Ecto neural progenitor cell (in vitro differentiated cells): Measurements from ENCODE around the gene GRIFIN.

Source experiments
- DNase-seq: peaks from one replicate; pipeline ENCODE4 v3.0.0-alpha.2; 2018; ENCODE audit warnings: low spot score

GRIFIN gene

GRCh38 chr7:2432910-2433712 lies 43.1 kb downstream of the GRIFIN start:
- DNase-seq, result no peak

DNA sequence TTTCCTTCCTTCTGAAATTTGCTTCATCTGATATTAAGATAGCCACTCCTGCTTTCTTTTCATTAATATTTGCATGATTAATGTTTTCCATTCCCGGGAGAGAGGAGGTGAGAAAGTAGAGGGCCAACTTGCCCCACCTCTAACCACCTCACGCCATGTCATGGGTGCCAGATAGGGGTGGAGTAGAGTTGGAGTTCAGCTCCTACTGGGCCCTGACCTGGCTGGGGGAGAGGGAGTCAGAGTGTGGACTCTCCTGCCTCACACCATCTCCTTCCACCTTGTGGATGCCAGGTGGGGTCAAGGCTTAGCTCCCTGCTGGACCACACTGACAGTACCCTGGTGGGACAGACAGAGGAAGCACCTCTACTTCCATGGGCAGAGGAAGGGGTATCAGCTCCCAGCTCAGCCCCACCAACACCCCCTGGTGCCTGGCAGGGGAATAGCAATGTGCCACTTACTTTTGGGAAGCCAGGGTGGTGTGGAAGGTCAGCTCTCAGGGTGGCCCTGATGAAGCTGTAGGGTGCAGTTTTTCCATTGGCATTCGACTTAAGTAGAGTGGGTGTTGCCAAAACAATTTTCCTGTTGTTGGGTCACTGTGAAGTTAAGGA lies 44.8 kb downstream of the GRIFIN start:
- DNase-seq, result no peak

DNA sequence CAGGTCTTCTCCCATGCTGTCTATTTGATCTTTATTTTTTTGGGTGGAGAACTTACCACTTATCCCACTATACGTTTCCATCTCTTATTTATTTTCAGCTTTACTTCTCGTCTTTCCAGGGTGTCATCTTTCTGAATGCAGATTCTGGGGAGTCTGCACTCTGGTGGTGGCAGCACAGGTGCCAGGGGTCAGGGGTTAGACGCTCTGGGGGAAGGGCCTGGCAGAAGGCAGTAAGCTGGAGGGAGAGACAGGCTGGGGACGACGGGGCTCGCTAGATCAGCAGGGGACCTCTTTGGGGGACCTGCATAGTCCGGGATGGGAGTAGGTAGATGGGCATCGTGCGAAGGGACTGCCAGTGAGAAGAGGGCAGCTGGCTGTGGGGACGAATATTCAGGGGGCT lies 50.4 kb downstream of the GRIFIN start:
- DNase-seq, result no peak
